NCI-H226 (cell line): Measurements from ENCODE around the gene CDH5.
A peak's percentile ranks its signal among the peaks of the same experiment; 100 is the strongest.

Experiments used
- DNase-seq: peaks from one replicate; pipeline ENCODE4 v3.0.0-alpha.2; 2015

CDH5 gene

DNA sequence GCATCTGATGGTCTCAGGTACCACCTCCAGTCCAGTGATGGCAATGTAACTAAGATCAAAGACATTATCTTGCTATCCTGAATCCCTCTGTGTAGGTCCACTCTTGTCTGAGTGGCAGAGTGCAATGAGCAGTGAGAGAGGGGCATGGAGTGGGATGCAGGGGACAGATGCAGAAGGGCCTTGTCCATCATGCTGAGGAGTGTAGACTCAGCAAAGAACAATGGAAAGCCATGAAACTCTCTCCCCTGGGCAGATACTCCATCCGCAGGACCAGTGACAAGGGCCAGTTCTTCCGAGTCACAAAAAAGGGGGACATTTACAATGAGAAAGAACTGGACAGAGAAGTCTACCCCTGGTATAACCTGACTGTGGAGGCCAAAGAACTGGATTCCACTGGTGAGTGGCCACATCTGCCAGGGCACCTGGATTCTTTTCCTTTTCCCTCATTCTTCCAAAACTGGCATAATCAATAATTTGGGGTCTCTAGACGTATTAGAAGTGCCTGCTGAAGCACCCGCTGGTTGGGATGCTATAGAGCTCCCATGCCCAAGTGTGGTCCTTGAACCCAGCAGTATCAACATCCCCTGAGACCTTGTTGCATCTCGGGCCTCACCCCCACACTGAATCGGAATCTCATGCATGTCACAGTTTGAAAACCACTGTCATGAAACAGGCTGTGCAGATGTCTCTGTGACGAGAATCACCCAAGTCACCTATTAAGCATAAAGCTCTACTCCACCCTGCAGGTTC is 29.5 kb downstream of the CDH5 start:
- no peak for DNase-seq

GRCh38 chr16:66397736-66398433 is 31.4 kb downstream of the CDH5 start:
- DNase-seq, result no peak

GRCh38 chr16:66399031-66399430 is 32.5 kb downstream of the CDH5 start:
- DNase-seq, result no peak

DNA sequence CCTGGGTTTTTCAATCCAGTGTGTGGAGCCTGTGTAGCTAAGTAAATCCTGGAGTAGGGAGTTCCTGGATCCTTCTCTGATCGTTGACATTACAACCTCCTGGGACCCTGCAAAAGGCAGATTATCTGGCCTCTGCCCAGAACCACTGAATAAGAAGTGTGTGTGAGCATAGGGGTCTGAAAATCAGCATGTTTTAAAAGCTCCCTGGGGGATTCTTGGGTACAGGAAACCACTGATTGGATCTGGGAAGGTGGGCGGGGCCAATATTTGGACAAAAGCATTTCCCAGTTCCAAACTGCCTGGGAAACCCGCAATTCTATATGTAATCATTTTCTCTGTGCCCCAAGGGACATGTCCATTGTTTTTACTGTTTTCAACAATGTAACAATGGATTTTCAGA is 33.4 kb downstream of the CDH5 start:
- DNase-seq, result no peak

- DNase-seq, result no peak
Measured at GRCh38 chr16:66400503-66401380, 34.3 kb downstream of the CDH5 start.

GRCh38 chr16:66401610-66402009 is 35.1 kb downstream of the CDH5 start:
- DNase-seq, result no peak

DNA sequence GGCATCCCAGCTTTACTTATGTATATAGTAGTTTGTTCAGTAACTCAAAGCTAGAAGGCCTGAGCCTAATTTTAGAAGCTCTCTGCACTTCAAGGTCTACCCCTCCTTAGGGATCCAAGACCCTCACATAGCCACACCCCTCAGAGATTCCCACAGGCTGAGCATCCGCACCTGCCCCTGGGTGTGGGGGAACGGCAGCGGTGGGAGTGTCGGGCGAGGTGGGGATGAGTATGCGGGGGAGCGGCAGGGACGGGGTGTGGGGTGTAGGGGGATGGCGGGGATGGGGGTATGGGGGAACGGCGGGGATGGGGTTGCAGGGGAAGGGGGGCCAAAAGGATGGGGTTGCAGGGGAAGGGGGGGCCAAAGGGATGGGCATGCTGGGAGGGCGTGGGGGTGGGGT is 35.7 kb downstream of the CDH5 start:
- no peak for DNase-seq

- DNase-seq, result no peak
Measured at GRCh38 chr16:66402591-66403230, 36.2 kb downstream of the CDH5 start.

DNA sequence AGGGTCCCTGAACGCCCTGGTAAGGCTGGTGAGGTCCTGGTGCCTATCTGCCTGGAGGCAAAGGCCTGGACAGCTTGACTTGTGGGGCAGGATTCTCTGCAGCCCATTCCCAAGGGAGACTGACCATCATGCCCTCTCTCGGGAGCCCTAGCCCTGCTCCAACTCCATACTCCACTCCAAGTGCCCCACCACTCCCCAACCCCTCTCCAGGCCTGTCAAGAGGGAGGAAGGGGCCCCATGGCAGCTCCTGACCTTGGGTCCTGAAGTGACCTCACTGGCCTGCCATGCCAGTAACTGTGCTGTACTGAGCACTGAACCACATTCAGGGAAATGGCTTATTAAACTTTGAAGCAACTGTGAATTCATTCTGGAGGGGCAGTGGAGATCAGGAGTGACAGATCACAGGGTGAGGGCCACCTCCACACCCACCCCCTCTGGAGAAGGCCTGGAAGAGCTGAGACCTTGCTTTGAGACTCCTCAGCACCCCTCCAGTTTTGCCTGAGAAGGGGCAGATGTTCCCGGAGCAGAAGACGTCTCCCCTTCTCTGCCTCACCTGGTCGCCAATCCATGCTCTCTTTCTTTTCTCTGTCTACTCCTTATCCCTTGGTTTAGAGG is 37.1 kb downstream of the CDH5 start:
- DNase-seq, result no peak

- DNase-seq, result no peak
Measured at GRCh38 chr16:66405057-66405783, 38.7 kb downstream of the CDH5 start.

DNA sequence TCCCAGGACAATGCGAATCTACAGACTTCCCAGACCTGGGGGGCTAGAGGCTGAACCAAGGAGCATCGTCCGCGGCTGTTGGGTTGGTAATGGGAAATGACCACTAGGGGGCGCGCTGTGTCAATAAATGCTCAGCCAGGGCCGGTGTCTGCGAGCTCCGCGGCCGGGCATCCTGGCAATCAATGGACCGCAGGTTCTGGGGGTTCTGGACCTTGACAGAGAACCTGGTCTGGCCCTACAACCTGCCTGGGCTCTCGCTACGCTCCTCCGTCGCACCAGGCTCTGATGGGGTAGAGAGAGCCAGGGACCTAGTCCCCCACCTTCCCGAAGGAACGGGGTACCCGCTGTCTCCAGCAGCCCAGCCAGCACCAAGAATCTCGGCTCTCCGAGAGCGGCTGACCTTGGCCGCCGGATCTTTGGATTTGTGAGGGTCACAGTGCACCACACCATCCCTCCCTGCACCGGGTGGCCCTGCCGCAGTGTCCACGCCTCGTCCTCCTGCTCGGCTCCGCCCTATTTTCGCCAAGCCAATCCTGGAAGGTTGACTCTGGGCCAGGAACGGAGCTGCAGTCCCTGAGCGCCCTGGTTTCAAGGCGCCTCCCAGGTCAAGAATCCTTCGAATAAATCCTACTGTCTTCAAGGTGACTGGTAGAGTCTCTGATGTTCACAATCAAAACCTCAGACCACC is 40.2 kb downstream of the CDH5 start:
- peak; percentile 66 for DNase-seq

- peak; percentile 81 for DNase-seq
Measured at GRCh38 chr16:66408163-66409048, 41.9 kb downstream of the CDH5 start.

DNA sequence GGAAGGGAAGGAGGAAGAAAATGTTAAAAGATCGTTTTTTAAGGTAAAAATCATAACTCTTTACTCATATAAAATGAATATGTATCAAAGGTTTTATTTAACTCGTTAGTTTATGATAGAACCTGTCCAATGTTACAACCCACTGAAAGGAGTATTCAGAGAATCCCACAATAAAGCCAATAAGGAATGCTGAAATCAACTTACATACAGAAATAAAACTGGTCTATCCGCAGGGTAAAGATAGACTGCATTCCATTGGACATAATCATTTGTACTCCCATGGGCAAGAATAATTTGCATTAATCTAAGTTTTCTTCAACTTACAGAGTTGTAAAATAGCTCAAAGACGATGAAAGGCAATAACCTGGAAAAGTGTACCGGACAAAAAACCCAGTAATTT is 42.7 kb downstream of the CDH5 start:
- DNase-seq, result peak; percentile 79

GRCh38 chr16:66412182-66412581 is 45.7 kb downstream of the CDH5 start:
- DNase-seq, result no peak

GRCh38 chr16:66414891-66415290 is 48.4 kb downstream of the CDH5 start:
- peak; percentile 65 for DNase-seq

GRCh38 chr16:66416136-66416535 is 49.6 kb downstream of the CDH5 start:
- DNase-seq, result no peak

GRCh38 chr16:66416939-66417700 is 50.6 kb downstream of the CDH5 start:
- DNase-seq, result peak; percentile 73

GRCh38 chr16:66418165-66418962 is 51.9 kb downstream of the CDH5 start:
- DNase-seq, result no peak

- DNase-seq, result no peak
Measured at GRCh38 chr16:66419527-66419926, 53.0 kb downstream of the CDH5 start.
